ENCODE results near the gene TMEM59L.

Gene TMEM59L

DNA sequence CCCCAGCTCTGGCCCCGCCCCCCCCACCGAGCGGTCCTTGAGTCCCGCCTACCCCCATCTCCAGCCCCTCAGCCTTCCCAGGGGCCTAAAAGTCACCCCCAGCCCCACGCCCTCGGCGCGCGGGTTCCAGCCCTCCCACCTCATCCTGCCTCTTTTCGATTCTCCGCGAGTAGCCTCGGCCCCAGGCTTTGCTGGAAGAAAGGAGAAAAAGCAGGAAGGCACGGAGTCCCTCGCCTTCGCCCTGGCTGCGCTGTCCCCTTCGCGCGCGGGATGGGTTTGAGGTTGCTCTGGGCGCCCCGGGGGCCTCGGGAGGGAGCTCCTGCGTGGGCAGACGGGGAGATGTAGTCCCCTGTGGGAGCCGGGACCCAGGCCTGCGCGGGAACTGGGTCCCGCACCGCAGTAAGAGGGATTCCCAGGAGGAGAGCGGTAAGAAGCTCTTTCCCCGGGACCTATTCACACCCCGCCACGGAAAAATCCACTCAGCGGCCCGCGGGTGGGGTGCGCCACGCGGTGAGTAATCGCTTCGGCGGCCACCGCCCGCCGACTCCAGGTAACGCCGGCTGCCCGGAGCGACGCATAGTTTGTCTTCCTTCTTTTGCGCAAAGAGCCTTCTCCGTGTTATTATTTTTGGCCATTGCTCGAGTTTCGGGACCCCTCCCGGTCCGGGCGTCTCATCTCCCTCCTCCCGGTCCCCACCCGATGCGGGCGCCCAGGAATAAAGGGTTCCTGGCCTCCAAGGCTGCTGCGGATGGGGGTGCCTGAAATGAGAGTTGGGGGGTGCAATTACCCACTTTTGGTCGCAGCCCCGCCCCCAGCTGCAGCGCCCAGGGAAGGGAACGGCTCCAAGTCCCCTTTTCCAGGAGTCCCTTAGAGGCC is 5.2 kb upstream of the TMEM59L start:
- peak overlapping the region; percentile 9 for H3K4me3 ChIP-seq (ENCODE audit: low read depth, low read length)
- DNase-seq (ENCODE audit: low read depth) = no peak

- DNase-seq (ENCODE audit: low read depth) = no peak
- H3K4me3 ChIP-seq (ENCODE audit: low read depth, low read length) = no peak overlapping the region
These were observed 4.4 kb upstream of the TMEM59L start for GRCh38 chr19:18608102-18608804.

DNA sequence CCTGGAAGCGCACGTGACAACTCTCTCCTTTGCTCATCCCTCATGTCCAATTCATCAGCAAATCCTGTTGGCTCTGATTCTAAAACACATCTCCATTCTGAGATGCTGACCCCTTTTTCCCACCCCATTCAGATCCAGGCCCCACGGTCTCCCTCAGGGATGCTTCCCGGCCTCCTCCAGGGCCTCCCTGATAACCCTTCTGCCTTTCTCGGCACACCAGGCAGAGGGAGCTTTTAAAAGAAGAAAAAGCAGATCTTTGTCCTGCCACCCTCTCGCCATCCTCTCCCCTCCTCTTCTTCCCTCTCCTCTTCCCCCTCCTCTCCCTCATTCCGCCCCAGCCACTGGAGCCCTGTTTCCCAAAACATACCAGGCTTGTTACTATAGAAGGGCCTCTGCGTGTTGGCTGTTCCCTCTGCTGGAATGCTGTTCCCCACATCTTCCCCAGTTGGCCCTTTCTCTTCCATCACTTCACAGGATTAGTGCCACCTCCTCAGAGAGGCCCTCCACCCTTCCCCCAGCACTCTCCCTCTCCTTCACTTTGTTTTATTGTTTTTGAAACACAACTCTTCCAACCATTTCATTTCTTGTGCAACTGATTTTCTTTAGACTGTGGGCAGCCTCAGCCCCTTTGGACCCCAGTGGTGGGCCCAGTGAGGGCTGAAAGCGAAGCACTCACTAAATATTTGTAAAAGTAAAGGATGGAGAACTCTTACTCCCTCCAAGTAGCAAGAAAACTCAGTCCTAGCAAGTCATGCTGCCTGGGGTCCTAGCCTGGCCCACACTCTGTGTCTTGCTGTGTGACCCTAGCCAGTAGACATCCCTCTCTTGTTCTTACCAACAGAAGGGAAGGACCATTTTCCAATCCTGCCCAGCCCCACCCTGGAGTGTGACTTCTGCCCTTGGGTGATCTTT is 3.6 kb upstream of the TMEM59L start:
- H3K4me3 ChIP-seq (ENCODE audit: low read depth, low read length) = no peak overlapping the region
- DNase-seq (ENCODE audit: low read depth) = no peak

DNA sequence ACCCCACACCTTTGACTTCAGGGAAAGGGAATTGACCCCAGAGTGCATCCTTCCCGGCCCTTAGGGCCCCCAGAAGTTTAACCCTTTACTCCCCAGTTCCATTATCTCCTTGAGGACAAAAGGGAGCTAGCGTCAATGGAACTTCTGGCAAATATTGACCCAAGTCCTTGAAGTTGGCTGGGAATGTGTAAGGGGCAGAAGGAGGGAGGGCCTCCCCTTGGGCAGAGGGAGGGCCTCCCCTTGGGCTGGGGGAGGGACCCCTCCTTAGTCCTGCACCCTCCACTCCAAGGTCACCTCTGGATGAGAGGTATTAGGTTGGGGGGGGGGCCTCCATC is 3.0 kb upstream of the TMEM59L start:
- DNase-seq (ENCODE audit: low read depth) = no peak
- no peak overlapping the region for H3K4me3 ChIP-seq (ENCODE audit: low read depth, low read length)

GRCh38 chr19:18610245-18610555 is 2.5 kb upstream of the TMEM59L start:
- no peak overlapping the region for H3K4me3 ChIP-seq (ENCODE audit: low read depth, low read length)
- no peak for DNase-seq (ENCODE audit: low read depth)

DNA sequence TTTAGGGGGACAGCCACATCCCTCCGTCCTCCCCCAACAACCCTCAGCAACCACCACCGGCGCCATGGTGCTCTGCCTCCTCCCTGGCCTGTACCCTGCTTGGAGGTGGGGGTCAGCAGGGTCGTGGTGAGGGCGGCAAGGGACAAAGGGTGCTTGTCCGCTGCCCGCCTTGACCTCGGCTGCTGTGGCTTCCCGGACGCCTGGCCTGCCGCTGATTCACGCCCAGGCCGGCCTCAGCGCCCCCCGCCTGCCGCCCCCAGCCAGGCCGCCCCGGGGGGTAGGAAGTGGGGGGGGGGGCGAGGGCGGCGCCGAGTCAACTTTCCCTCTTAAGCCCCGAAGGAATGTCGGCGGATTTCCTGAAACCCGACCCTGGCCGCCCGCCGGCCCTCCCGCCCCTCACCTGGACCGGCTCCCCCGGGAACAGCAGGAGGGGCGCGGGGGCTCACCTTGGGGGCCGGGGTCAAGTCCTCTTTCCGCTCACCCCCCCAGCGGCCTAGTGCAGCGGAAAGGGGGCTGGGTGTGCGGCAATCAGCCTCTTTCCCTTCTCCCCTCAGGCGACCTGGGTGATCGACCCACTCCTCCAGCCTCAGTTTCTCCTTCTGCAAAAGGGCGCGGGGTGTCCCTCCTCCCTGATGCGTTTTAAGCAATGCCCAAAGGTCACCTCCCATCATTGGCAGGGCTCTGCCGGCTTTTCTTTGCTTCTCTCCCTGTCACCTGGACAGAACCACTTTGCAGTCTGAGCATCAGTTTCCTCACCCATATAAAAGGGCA is 1.9 kb upstream of the TMEM59L start:
- H3K4me3 ChIP-seq (ENCODE audit: low read depth, low read length) = no peak overlapping the region
- no peak for DNase-seq (ENCODE audit: low read depth)

- H3K4me3 ChIP-seq (ENCODE audit: low read depth, low read length) = no peak overlapping the region
- no peak for DNase-seq (ENCODE audit: low read depth)
These were observed 1.2 kb upstream of the TMEM59L start for GRCh38 chr19:18611327-18612050.

GRCh38 chr19:18612051-18612771 is 459 bp upstream of the TMEM59L start:
- no peak for DNase-seq (ENCODE audit: low read depth)
- peak overlapping the region; percentile 45 for H3K4me3 ChIP-seq (ENCODE audit: low read depth, low read length)

DNA sequence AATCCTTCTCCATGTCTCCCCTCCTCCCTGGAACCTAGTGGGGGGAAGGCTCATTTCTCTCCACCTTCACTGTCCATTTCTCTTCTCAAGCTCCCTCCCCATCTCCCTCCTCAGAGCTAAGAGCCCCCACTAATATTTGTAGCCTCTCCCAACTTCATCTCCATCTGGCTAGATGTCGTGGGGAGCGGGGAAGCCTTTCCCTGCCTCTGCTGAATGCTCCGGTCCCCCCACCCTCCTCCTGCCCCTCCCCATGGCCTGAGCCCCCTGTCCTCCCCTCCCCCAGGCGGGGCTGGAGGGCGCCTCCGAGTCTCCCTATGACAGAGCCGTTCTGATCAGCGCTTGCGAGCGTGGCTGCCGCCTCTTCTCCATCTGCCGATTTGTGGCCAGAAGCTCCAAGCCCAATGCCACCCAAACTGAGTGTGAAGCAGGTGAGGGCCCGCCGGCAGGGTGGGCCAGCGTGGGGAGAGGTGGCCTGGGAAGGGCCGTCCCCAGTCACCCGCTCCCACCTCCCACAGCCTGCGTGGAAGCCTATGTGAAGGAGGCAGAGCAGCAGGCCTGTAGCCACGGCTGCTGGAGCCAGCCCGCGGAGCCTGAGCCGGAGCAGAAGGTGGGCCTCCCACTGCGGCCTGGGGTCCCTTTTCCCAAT is 1.0 kb downstream of the TMEM59L start:
- no peak for DNase-seq (ENCODE audit: low read depth)

DNA sequence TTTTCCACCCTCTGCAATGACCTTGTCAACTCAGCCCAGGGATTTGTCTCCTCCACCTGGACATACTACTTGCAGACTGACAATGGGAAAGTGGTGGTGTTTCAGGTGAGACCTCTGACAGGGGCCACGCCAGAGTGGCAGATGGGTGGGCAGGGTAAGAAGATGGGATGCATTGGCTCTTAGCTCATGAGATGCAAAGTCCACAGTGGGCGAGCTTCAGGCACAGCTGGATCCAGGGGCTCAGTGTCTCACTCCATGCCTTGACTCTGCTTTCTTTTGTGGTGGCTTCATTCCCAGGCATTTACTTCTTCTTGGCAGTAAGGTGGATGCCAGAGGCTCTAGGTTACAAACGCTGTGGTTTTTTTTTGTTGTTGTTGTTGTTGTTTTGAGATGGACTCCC is 3.4 kb downstream of the TMEM59L start:
- H3K4me3 ChIP-seq (ENCODE audit: low read depth, low read length) = no peak overlapping the region
- no peak for DNase-seq (ENCODE audit: low read depth)

More for the DNA sequence above, 1.0 kb downstream of the TMEM59L start:
- H3K4me3 ChIP-seq (ENCODE audit: low read depth, low read length) = no peak overlapping the region

- no peak for DNase-seq (ENCODE audit: low read depth)
- no peak overlapping the region for H3K4me3 ChIP-seq (ENCODE audit: low read depth, low read length)
These were observed 4.9 kb downstream of the TMEM59L start for GRCh38 chr19:18617562-18617961.

- H3K4me3 ChIP-seq (ENCODE audit: low read depth, low read length) = no peak overlapping the region
- DNase-seq (ENCODE audit: low read depth) = no peak
These were observed 5.6 kb downstream of the TMEM59L start for GRCh38 chr19:18618236-18618635.

DNA sequence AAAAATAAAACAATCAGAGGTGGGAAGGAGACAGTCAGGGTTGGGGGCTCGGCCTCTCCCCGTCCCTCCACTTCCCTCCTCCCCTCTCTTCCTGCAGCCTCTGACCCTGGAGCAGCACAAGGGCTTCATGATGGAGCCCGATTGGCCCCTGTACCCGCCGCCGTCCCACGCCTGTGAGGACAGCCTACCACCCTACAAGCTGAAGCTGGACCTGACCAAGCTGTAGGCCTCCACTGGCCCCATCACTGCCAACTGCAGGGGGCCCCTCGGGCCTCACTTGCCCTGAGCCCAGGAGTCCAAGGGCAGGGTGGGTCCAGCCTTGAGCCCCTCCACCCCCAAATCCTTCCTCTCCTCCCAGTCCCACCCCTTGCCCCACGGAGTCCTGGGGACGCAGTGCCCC is 7.6 kb downstream of the TMEM59L start:
- DNase-seq (ENCODE audit: low read depth) = no peak
- H3K4me3 ChIP-seq (ENCODE audit: low read depth, low read length) = no peak overlapping the region

- no peak overlapping the region for H3K4me3 ChIP-seq (ENCODE audit: low read depth, low read length)
- DNase-seq (ENCODE audit: low read depth) = no peak
These were observed 8.2 kb downstream of the TMEM59L start for GRCh38 chr19:18620902-18621301.

- DNase-seq (ENCODE audit: low read depth) = no peak
- H3K4me3 ChIP-seq (ENCODE audit: low read depth, low read length) = no peak overlapping the region
These were observed 14.2 kb downstream of the TMEM59L start for GRCh38 chr19:18626906-18627305.

DNA sequence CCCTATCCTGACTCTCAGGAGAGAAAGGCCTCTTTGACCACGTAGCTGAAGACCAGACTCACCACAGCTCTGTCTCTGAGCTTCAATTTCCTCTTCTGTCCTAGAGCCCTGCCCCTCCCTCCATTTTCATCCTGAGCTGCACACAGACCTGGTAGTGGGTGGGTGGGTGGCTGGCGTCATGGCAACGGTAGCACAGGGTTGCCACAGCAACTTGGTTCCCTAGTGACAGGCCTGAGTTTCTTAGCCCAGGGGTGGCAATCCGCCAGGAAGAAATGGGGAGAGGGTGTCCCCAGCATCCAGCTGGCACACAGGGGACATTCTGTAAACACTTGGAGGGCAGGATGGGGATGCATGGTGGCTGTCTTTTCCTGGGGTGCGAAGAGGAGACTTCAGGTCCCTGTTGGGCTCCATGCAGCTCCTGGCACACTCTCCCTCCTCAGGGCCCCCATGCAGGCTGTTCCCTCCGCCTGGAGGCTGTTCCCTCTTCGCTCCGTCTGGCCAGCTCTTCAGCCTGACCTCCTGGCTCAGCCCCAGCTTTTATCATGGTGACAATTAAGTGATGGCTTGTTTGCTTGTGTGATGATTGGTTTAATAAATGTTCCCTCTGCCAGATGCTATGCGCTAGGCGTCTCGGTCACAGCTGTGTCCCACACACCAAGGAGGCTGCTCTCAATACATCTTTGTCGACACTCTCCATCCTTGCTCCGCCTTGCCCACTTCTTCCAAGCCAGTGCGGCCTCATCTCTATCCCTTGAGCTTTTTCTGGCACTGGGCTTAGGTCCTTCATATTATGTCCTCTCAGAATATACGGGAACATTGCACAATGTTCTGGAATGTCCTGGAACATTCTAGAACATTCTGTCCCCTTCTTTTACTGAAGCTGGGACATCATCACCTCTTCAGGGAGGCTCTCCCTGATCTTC is 16.8 kb downstream of the TMEM59L start:
- peak; percentile 47 for DNase-seq (ENCODE audit: low read depth)
- no peak overlapping the region for H3K4me3 ChIP-seq (ENCODE audit: low read depth, low read length)

- H3K4me3 ChIP-seq (ENCODE audit: low read depth, low read length) = no peak overlapping the region
These were observed 20.7 kb downstream of the TMEM59L start for GRCh38 chr19:18633321-18633720.

More at GRCh38 chr19:18633321-18633720, 20.7 kb downstream of the TMEM59L start:
- DNase-seq (ENCODE audit: low read depth) = no peak

All from skeletal muscle cell (primary cell).